Endothelial cell (in vitro differentiated cells): Measurements from ENCODE around the gene OR10K1. TPM values are rescaled to one million over a fixed set of nuclear protein-coding genes. Genes with fewer than 3 reads are reported as not detected.

Experiments used
- DNase-seq: peaks from one replicate; pipeline ENCODE4 v3.0.0; 2021; ENCODE audit warnings: low spot score
- H3K27ac Mint-ChIP-seq: one replicate; pipeline ENCODE4 v1.8.0; 2021; ENCODE audit warnings: mixed read lengths, inconsistent platforms; ENCODE audit not compliant: unreplicated experiment
- H3K27me3 Mint-ChIP-seq: one replicate; pipeline ENCODE4 v1.8.0; 2021; ENCODE audit warnings: mild to moderate bottlenecking, moderate library complexity, mixed read lengths, inconsistent platforms; ENCODE audit not compliant: unreplicated experiment
- H3K36me3 Mint-ChIP-seq: one replicate; pipeline ENCODE4 v1.8.0; 2021; ENCODE audit warnings: mild to moderate bottlenecking, low read depth, mixed read lengths, inconsistent platforms; ENCODE audit not compliant: unreplicated experiment
- H3K4me1 Mint-ChIP-seq: one replicate; pipeline ENCODE4 v1.8.0; 2021; ENCODE audit warnings: mild to moderate bottlenecking, mixed read lengths, inconsistent platforms; ENCODE audit not compliant: unreplicated experiment
- H3K4me3 Mint-ChIP-seq: one replicate; pipeline ENCODE4 v1.8.0; 2021; ENCODE audit warnings: mild to moderate bottlenecking, mixed read lengths, inconsistent platforms; ENCODE audit not compliant: unreplicated experiment
- H3K9me3 Mint-ChIP-seq: one replicate; pipeline ENCODE4 v1.8.0; 2021; ENCODE audit warnings: mixed read lengths, inconsistent platforms; ENCODE audit not compliant: unreplicated experiment
- total RNA-seq: library from RNA; stranded (reverse); fragmentation: NEBNext Ultra II Directional; extraction: Animal tissue kit (Norgen Biotek cat#: 25700); gene quantifications from one replicate; pipeline ENCODE4 v1.2.1, GENCODE V29; 2021; ENCODE audit not compliant: unreplicated experiment
- TF ChIP-seq, protein P1 (sequence below): fragments of 200-600 bp; sonication (generic); IDR thresholded peaks from one replicate; pipeline ENCODE4 v1.5.0; 2021; ENCODE audit warnings: antibody characterized with exemption; ENCODE audit not compliant: unreplicated experiment

The OR10K1 gene
- total RNA-seq, 1 donor from 2014 or later, result not detected

DNA sequence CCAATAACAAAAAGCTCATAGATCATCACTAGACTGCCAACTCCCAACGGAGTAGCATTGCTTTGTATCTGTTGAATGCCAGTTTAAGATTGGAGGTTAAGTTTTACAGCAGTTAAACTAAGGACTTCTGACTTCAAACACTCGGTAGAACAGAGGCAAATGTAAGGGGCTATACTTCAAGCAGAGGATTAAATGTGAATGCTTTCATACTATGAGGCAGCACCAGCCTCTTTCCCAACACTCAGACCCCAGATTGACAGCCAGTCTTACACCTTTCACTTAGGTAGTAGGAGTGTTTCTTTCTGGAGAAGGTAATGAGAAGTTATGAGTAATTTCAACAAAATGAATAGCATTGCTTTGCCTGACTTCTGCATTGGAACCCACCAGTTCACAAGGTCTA is 33.2 kb downstream of the OR10K1 start:
- H3K27me3 Mint-ChIP-seq, result no peaks in the 10 kb centered on the region
- no peaks in the 10 kb centered on the region for H3K36me3 Mint-ChIP-seq
- TF ChIP-seq, protein P1, sequence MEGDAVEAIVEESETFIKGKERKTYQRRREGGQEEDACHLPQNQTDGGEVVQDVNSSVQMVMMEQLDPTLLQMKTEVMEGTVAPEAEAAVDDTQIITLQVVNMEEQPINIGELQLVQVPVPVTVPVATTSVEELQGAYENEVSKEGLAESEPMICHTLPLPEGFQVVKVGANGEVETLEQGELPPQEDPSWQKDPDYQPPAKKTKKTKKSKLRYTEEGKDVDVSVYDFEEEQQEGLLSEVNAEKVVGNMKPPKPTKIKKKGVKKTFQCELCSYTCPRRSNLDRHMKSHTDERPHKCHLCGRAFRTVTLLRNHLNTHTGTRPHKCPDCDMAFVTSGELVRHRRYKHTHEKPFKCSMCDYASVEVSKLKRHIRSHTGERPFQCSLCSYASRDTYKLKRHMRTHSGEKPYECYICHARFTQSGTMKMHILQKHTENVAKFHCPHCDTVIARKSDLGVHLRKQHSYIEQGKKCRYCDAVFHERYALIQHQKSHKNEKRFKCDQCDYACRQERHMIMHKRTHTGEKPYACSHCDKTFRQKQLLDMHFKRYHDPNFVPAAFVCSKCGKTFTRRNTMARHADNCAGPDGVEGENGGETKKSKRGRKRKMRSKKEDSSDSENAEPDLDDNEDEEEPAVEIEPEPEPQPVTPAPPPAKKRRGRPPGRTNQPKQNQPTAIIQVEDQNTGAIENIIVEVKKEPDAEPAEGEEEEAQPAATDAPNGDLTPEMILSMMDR, result no peak
- no peaks in the 10 kb centered on the region for H3K9me3 Mint-ChIP-seq
- H3K4me1 Mint-ChIP-seq, result no peaks in the 10 kb centered on the region
- H3K4me3 Mint-ChIP-seq, result no peak overlapping the region
- no peak for DNase-seq
- no peak overlapping the region for H3K27ac Mint-ChIP-seq

DNA sequence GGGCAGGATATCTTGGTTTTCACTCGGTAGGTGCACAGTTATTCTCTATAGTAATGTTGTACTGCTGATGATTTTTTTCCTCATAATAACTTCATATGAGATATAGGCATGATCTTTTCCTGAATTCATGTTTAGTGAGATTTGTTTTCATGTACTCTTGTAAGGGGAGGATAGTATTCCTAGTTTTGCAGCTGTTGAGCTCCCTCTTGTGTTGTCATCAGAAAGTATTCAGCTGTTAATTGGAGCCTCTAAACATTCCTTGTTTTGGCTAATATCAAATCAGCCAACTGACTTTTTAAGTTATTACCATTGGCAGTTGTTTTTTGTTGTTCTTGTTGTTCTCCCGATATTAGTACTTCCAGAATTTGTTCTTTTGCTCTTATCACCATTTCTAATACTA is 34.7 kb downstream of the OR10K1 start:
- H3K4me1 Mint-ChIP-seq, result no peaks in the 10 kb centered on the region
- no peaks in the 10 kb centered on the region for H3K36me3 Mint-ChIP-seq
- H3K27me3 Mint-ChIP-seq, result no peaks in the 10 kb centered on the region
- TF ChIP-seq, protein P1, result no peak
- no peaks in the 10 kb centered on the region for H3K9me3 Mint-ChIP-seq
- DNase-seq, result no peak
- H3K4me3 Mint-ChIP-seq, result no peak overlapping the region
- no peak overlapping the region for H3K27ac Mint-ChIP-seq

DNA sequence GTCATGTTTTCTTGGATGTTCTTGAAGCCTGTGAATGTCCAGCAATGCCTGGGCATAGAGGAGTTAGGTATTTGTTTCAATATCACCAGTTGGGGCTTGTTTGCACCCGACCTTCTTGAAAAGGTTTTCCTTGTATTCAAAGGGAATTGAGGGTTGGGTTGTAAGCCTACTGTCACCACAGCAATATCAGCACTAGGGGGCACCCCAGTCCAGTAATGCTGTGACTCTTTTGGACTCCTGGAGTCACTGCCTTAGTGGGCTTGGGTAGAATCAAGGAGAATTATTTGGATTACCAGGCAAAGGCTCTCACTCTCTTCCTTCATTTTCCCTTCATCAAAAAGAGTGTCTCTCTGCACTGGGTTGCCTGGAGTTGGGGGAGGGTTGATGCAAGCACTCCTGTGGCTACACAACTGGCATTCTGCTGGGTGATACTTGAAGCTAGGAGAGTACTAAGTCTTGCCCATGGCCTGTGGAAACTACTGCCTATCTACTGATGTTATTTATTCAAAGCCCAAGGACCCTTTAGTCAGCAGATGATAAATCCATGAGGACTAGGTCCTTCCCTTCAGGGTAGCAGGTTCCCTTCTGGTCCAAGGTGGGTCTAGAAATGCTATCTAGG is 44.8 kb downstream of the OR10K1 start:
- Mint-ChIP-seq H3K9me3 (no peaks in the 10 kb centered on the region), H3K27me3 (peaks cover 1% of the 10 kb centered on the region), H3K4me3 (no peak overlapping the region), H3K36me3 (no peaks in the 10 kb centered on the region), H3K27ac (no peak overlapping the region), H3K4me1 (peaks cover 10% of the 10 kb centered on the region)
- peak; percentile 74 for DNase-seq
- TF ChIP-seq, protein P1, result peak; percentile 73

DNA sequence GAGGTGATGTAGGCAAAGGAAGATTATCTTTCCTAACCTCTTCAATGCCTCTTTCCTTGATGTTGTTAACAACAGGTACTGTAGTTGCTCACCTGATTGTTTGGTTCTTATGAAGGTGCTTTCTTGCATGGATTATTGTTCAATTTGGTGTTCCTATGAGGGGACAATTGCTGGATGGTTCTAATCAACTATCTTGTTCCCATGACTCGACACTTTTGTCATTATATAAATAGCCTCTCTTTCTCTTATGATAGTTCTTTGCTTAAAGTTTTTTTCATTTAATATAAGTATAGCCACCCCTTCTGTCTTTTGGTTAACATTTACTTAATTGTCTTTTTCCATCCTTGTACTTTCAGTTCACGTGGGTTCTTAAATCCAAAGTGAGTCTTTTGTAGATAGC is 45.9 kb downstream of the OR10K1 start:
- no peak overlapping the region for H3K4me3 Mint-ChIP-seq

More for the DNA sequence above, 45.9 kb downstream of the OR10K1 start:
- no peak for DNase-seq
- H3K9me3 Mint-ChIP-seq, result no peaks in the 10 kb centered on the region
- peaks cover 1% of the 10 kb centered on the region for H3K27me3 Mint-ChIP-seq
- H3K27ac Mint-ChIP-seq, result no peak overlapping the region
- H3K4me1 Mint-ChIP-seq, result peaks cover 10% of the 10 kb centered on the region
- H3K36me3 Mint-ChIP-seq, result no peaks in the 10 kb centered on the region
- TF ChIP-seq, protein P1, result no peak
